Neural crest cell (in vitro differentiated cells): ENCODE measurements around the gene MSL2. TPM values are rescaled to one million over a fixed set of nuclear protein-coding genes. Genes with fewer than 3 reads are reported as not detected.
"Not testable (repeated sequence)": the region's sequence is repeated elsewhere in the genome, so short reads cannot be mapped to it uniquely, and the experiment has no call there.

ENCODE experiments used
- DNase-seq: peaks from one replicate; pipeline ENCODE4 v3.0.0; 2021; ENCODE audit warnings: low read depth, mixed read lengths, low spot score
- H3K27ac Mint-ChIP-seq: one replicate; pipeline ENCODE4 v1.8.0; 2021; ENCODE audit warnings: mild to moderate bottlenecking, mixed read lengths; ENCODE audit not compliant: unreplicated experiment
- H3K27me3 Mint-ChIP-seq: 2 replicates; pipeline ENCODE4 v1.8.0; 2021; ENCODE audit warnings: low read depth, mild to moderate bottlenecking, mixed read lengths
- H3K36me3 Mint-ChIP-seq: 2 replicates; pipeline ENCODE4 v1.8.0; 2021; ENCODE audit warnings: low read depth, mild to moderate bottlenecking, mixed read lengths
- H3K4me1 Mint-ChIP-seq: 2 replicates; pipeline ENCODE4 v1.8.0; 2021; ENCODE audit warnings: mixed read lengths
- H3K4me3 Mint-ChIP-seq: one replicate; pipeline ENCODE4 v1.8.0; 2021; ENCODE audit warnings: mild to moderate bottlenecking, mixed read lengths
- H3K9me3 Mint-ChIP-seq: 2 replicates; pipeline ENCODE4 v1.8.0; 2021; ENCODE audit warnings: mixed read lengths
- CTCF ChIP-seq: fragments of 200-600 bp; sonication (generic); conservative IDR thresholded peaks from 2 replicates; pipeline ENCODE4 v1.5.0; 2021; ENCODE audit warnings: antibody characterized with exemption, mild to moderate bottlenecking
- total RNA-seq: library from RNA; stranded (reverse); gene quantifications from 2 replicates; pipeline ENCODE4 v1.2.1, GENCODE V29; 2021

MSL2 gene
- total RNA-seq, 1 donor from 2014 or later = 47.4 TPM

- H3K4me3 Mint-ChIP-seq = no peak overlapping the region
- no peaks in the 10 kb centered on the region for H3K4me1 Mint-ChIP-seq
- no peaks in the 10 kb centered on the region for H3K36me3 Mint-ChIP-seq
- TF ChIP-seq CTCF = no peak
- DNase-seq = no peak
- no peak overlapping the region for H3K27ac Mint-ChIP-seq
- H3K9me3 Mint-ChIP-seq = no peaks in the 10 kb centered on the region
- H3K27me3 Mint-ChIP-seq = peaks cover 16% of the 10 kb centered on the region
Observed at GRCh38 chr3:136207489-136208115, 11.5 kb upstream of the MSL2 start.

GRCh38 chr3:136199219-136199618 lies 3.1 kb upstream of the MSL2 start:
- H3K36me3 Mint-ChIP-seq = peaks cover 13% of the 10 kb centered on the region
- not testable (repeated sequence) for H3K27me3 Mint-ChIP-seq, H3K9me3 Mint-ChIP-seq, H3K27ac Mint-ChIP-seq, DNase-seq, H3K4me3 Mint-ChIP-seq
- peaks cover 18% of the 10 kb centered on the region for H3K4me1 Mint-ChIP-seq

GRCh38 chr3:136198462-136199078 lies 2.4 kb upstream of the MSL2 start:
- H3K9me3 Mint-ChIP-seq = not testable (repeated sequence)
- H3K4me3 Mint-ChIP-seq = peak overlapping the region; percentile 12

GRCh38 chr3:136197159-136197793 lies 1.1 kb upstream of the MSL2 start:
- Mint-ChIP-seq H3K27me3 (peaks cover 7% of the 10 kb centered on the region), H3K4me3 (peak overlapping the region; percentile 99), H3K9me3 (no peaks in the 10 kb centered on the region), H3K4me1 (peaks cover 37% of the 10 kb centered on the region), H3K27ac (peak overlapping the region; percentile 100), H3K36me3 (peaks cover 18% of the 10 kb centered on the region)
- DNase-seq = no peak
- TF ChIP-seq CTCF = no peak

More at GRCh38 chr3:136198462-136199078, 2.4 kb upstream of the MSL2 start:
- peaks cover 24% of the 10 kb centered on the region for H3K4me1 Mint-ChIP-seq
- DNase-seq, H3K27ac Mint-ChIP-seq, H3K27me3 Mint-ChIP-seq: not testable (repeated sequence)
- peaks cover 18% of the 10 kb centered on the region for H3K36me3 Mint-ChIP-seq

- Mint-ChIP-seq H3K27me3 (peaks cover 7% of the 10 kb centered on the region), H3K4me1 (peaks cover 44% of the 10 kb centered on the region), H3K9me3 (no peaks in the 10 kb centered on the region), H3K4me3 (peak overlapping the region; percentile 99), H3K27ac (peak overlapping the region; percentile 100), H3K36me3 (peaks cover 18% of the 10 kb centered on the region)
- DNase-seq = peak; percentile 99
- no peak for TF ChIP-seq CTCF
Observed at GRCh38 chr3:136196401-136197158, 445 bp upstream of the MSL2 start.

- peaks cover 53% of the 10 kb centered on the region for H3K4me1 Mint-ChIP-seq
- H3K27me3 Mint-ChIP-seq = peaks cover 7% of the 10 kb centered on the region
- H3K36me3 Mint-ChIP-seq = peaks cover 18% of the 10 kb centered on the region
- H3K9me3 Mint-ChIP-seq = no peaks in the 10 kb centered on the region
- H3K4me3 Mint-ChIP-seq = peak overlapping the region; percentile 99
- peak; percentile 44 for DNase-seq
- H3K27ac Mint-ChIP-seq = peak overlapping the region; percentile 74
- no peak for TF ChIP-seq CTCF
Observed at GRCh38 chr3:136195258-136196063, 674 bp downstream of the MSL2 start.
